Endothelial cell of umbilical vein (primary cell): Measurements from ENCODE around the gene DGKH. TPM values are rescaled to one million over a fixed set of nuclear protein-coding genes. Genes with fewer than 3 reads are reported as not detected.

Experiments used
- BruUV-seq: library from RNA; stranded (reverse); fragments of 400-500 nt; replicated peaks from 2 replicates; lab custom pipeline; 2021; lab: Mats Ljungman, UMichigan
- CTCF ChIA-PET: fragments of 300-600, 350-600 bp; sonication (Branson Sonifier 250); formaldehyde crosslinking; loops from one replicate; lab custom pipeline; 2021; ENCODE audit warnings: antibody characterized with exemption, inconsistent platforms; lab: Charles Lee
- POLR2A ChIA-PET: fragments of 300-600, 350-600 bp; sonication (Branson Sonifier 250); formaldehyde crosslinking; loops from one replicate; lab custom pipeline; 2021; ENCODE audit warnings: antibody characterized with exemption, inconsistent platforms; lab: Charles Lee
- DNase-seq: peaks from one replicate; pipeline ENCODE4 v3.0.0-alpha.2; 2011; ENCODE audit warnings: low read depth, low spot score
- FAIRE-seq: peaks from 2 replicates; lab custom pipeline; 2011; peaks lifted over from hg19 to GRCh38; lab: Jason Lieb, UNC
- H2AFZ ChIP-seq: 2 replicates; pipeline ENCODE4 v1.6.0; 2012; ENCODE audit warnings: low read depth, low read length, control low read depth, inconsistent platforms
- H3K27ac ChIP-seq: 2 replicates; pipeline ENCODE4 v1.5.1; 2011; ENCODE audit warnings: low read depth, mild to moderate bottlenecking, control low read depth, low read length, moderate library complexity; ENCODE audit not compliant: insufficient read depth
- H3K27me3 ChIP-seq, 2 experiments: 2 replicates each; pipeline versions ENCODE4 v1.6.0 to v1.6.1; 2011; ENCODE audit warnings: low read length in 2 of 2, mixed read lengths in 1 of 2; ENCODE audit not compliant: control insufficient read depth in 2 of 2, insufficient read depth in 2 of 2
- H3K36me3 ChIP-seq, 2 experiments: 2 replicates in 1 of 2; 3 replicates in 1 of 2; pipeline ENCODE4 v1.5.1; 2011; ENCODE audit warnings: low read length in 2 of 2, mild to moderate bottlenecking in 1 of 2, moderate library complexity in 1 of 2; ENCODE audit not compliant: control insufficient read depth in 2 of 2, insufficient read depth in 2 of 2; ENCODE audit errors: extremely low read depth in 1 of 2
- H3K4me1 ChIP-seq: 3 replicates; pipeline ENCODE4 v1.5.1; 2011; ENCODE audit warnings: mild to moderate bottlenecking, low read length; ENCODE audit not compliant: control insufficient read depth, insufficient read depth; ENCODE audit errors: extremely low read depth
- H3K4me2 ChIP-seq: 2 replicates; pipeline ENCODE4 v1.6.1; 2011; ENCODE audit warnings: low read length, control low read depth, mixed read lengths; ENCODE audit not compliant: insufficient read depth
- H3K4me3 ChIP-seq, 3 experiments: fragments of 200-600 bp in 1 of 3; sonication (generic), shearing (Covaris generic) in 1 of 3; replicated peaks in 1 of 3; 2 replicates each; pipeline ENCODE4 v1.5.1; 2011 to 2016; ENCODE audit warnings: control low read depth in 3 of 3, low read length in 3 of 3, mild to moderate bottlenecking in 2 of 3, inconsistent platforms in 1 of 3, low read depth in 1 of 3, moderate library complexity in 1 of 3; ENCODE audit not compliant: insufficient read depth in 1 of 3
- H3K79me2 ChIP-seq: 2 replicates; pipeline ENCODE4 v1.6.0; 2012; ENCODE audit warnings: low read length, inconsistent platforms; ENCODE audit not compliant: control insufficient read depth, insufficient read depth
- H3K9ac ChIP-seq: replicated peaks from 2 replicates; pipeline ENCODE3; 2011; ENCODE audit warnings: low read length, control low read depth; ENCODE audit not compliant: insufficient read depth; ENCODE audit errors: extremely low read depth
- H3K9me1 ChIP-seq: replicated peaks from 3 replicates; pipeline ENCODE4 v1.6.0; 2011; ENCODE audit warnings: mild to moderate bottlenecking, low read length; ENCODE audit not compliant: control insufficient read depth, insufficient read depth; ENCODE audit errors: extremely low read depth
- H3K9me3 ChIP-seq: replicated peaks from 2 replicates; pipeline ENCODE4 v1.5.1; 2012; ENCODE audit warnings: low read length, inconsistent platforms; ENCODE audit not compliant: control insufficient read depth, insufficient read depth
- H4K20me1 ChIP-seq: replicated peaks from 2 replicates; pipeline ENCODE3; 2011; ENCODE audit warnings: mild to moderate bottlenecking, low read length; ENCODE audit not compliant: control insufficient read depth, insufficient read depth; ENCODE audit errors: extremely low read depth
- EZH2 ChIP-seq: IDR thresholded peaks from 2 replicates; pipeline ENCODE4 v1.6.1; 2012; ENCODE audit warnings: borderline replicate concordance, low read depth, mild to moderate bottlenecking, moderate library complexity, low read length, inconsistent platforms; ENCODE audit not compliant: severe bottlenecking
- FOS ChIP-seq: IDR thresholded peaks from 2 replicates; pipeline ENCODE4 v1.6.1; 2011; ENCODE audit warnings: mild to moderate bottlenecking, low read length, moderate library complexity, borderline replicate concordance; ENCODE audit not compliant: insufficient read depth
- GATA2 ChIP-seq: IDR thresholded peaks from 2 replicates; pipeline ENCODE4 v1.7.0; 2011; ENCODE audit warnings: low read depth, mild to moderate bottlenecking, moderate library complexity, mixed read lengths, low read length; ENCODE audit not compliant: insufficient read length, insufficient read depth
- JUN ChIP-seq: IDR thresholded peaks from 2 replicates; pipeline ENCODE4 v1.6.1; 2011; ENCODE audit warnings: borderline replicate concordance, low read depth; ENCODE audit not compliant: insufficient read length, insufficient read depth
- MYC ChIP-seq: IDR thresholded peaks from one replicate; pipeline ENCODE4 v1.6.1; 2011; ENCODE audit warnings: mild to moderate bottlenecking, low read depth, low read length
- POLR2A ChIP-seq: IDR thresholded peaks from 2 replicates; pipeline ENCODE4 v1.6.1; 2012; ENCODE audit warnings: low read depth, mild to moderate bottlenecking, control low read depth, low read length
- POLR2AphosphoS5 ChIP-seq: IDR thresholded peaks from 2 replicates; pipeline ENCODE4 v1.6.1; 2012; ENCODE audit warnings: low read depth, mild to moderate bottlenecking, control low read depth, low read length, moderate library complexity; ENCODE audit not compliant: insufficient read depth
- dilution Hi-C: fragments of 300-500 bp; cut with MboI; formaldehyde crosslinking; loops from one replicate; pipeline ENCODE4 v1.15.0; 2019; ENCODE audit warnings: low sequenced_read_pairs; ENCODE audit not compliant: extremely low pct_ligation_motif_present
- intact Hi-C: fragments of 100-400 bp; cut with micrococcal nuclease; formaldehyde crosslinking; loops from one replicate; pipeline ENCODE4 v1.10.0; 2022
- polyA plus RNA-seq, 4 experiments: library from polyadenylated mRNA; depleted of rRNA in 3 of 4; stranded (reverse) in 3 of 4; unstranded in 1 of 4; fragments of >200 nt; gene quantifications; 2 replicates each; pipeline versions ENCODE4 v1.2.1 to v1.2.3, GENCODE V29; 2011 to 2012; ENCODE audit warnings: missing spikeins in 1 of 4
- total RNA-seq: library from RNA; stranded (reverse); gene quantifications from 2 replicates; pipeline ENCODE4 v1.2.3, GENCODE V29; 2021
- TF ChIP-seq, protein P1 (sequence below), 2 donors: IDR thresholded peaks; 1 replicate in 1 of 2; 2 replicates in 1 of 2; pipeline ENCODE4 v1.5.1; 2011; ENCODE audit warnings: low read length in 2 of 2, mild to moderate bottlenecking in 2 of 2, moderate library complexity in 2 of 2, control low read depth in 1 of 2, inconsistent platforms in 1 of 2, low read depth in 1 of 2; ENCODE audit not compliant: insufficient read depth in 1 of 2; ENCODE audit errors: extremely low read depth in 1 of 2
- TF ChIP-seq, protein P2 (sequence below): IDR thresholded peaks from 2 replicates; pipeline ENCODE4 v1.6.1; 2011; ENCODE audit not compliant: insufficient read depth, insufficient read length

Gene DGKH
- total and polyA plus RNA-seq, 2 donors (not counting 3 experiments of a cell fraction or from before 2014, with no cell fraction given) = 4.1 to 30.1 TPM

DNA sequence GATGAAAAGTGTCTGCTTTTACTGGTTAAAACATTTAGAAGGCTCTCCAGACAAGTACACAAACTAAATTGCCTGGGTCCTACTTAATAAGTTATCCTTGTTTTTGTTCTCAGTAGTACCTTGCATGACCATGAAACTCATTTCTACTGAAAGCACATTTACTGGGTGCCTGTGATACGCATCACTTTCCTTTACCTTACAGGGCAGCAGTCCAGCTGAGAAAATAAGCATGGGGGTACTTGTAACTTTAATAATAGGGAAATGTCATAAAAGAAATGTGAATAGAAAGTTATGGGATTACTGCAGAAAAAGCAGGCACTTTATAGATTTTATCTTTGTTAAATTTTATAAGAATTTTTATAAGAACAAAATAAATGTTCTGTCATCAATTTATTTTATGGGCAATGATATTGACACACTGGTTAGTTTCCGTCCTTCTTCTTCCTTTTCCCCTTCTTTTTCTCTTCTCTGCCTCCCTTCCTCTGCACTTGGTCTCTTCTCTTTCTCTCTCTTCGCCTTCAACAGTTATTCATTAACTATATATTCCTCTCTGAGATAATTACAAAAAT is 116.2 kb downstream of the DGKH start:
- Histone ChIP-seq H3K4me2 (no peak overlapping the region), H3K4me1 (peaks cover 3% of the 10 kb centered on the region), H3K9me3 (no peaks in the 10 kb centered on the region), H3K79me2 (no peaks in the 10 kb centered on the region), H3K4me3 (no peak overlapping the region), H3K9me1 (no peaks in the 10 kb centered on the region), H2AFZ (no peak overlapping the region), H3K36me3 (peaks cover 4 to 6% of the 10 kb centered on the region in 2 experiments), H3K27ac (no peak overlapping the region), H3K27me3 (no peaks in the 10 kb centered on the region), H3K9ac (no peak overlapping the region), H4K20me1 (no peaks in the 10 kb centered on the region)
- no peak for DNase-seq
- no peak for FAIRE-seq
- TF ChIP-seq POLR2AphosphoS5 = no peak
- TF ChIP-seq EZH2 = no peak
- TF ChIP-seq JUN = no peak
- no peak for TF ChIP-seq MYC
- TF ChIP-seq, protein P1, sequence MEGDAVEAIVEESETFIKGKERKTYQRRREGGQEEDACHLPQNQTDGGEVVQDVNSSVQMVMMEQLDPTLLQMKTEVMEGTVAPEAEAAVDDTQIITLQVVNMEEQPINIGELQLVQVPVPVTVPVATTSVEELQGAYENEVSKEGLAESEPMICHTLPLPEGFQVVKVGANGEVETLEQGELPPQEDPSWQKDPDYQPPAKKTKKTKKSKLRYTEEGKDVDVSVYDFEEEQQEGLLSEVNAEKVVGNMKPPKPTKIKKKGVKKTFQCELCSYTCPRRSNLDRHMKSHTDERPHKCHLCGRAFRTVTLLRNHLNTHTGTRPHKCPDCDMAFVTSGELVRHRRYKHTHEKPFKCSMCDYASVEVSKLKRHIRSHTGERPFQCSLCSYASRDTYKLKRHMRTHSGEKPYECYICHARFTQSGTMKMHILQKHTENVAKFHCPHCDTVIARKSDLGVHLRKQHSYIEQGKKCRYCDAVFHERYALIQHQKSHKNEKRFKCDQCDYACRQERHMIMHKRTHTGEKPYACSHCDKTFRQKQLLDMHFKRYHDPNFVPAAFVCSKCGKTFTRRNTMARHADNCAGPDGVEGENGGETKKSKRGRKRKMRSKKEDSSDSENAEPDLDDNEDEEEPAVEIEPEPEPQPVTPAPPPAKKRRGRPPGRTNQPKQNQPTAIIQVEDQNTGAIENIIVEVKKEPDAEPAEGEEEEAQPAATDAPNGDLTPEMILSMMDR (IDR thresholded peaks at IDR 0.05; ENCODE audit: extremely low read depth in 1 of 2, insufficient read depth in 1 of 2, low read depth in 1 of 2, low read length in 2 of 2) = no peak
- TF ChIP-seq FOS = no peak
- TF ChIP-seq, protein P2, sequence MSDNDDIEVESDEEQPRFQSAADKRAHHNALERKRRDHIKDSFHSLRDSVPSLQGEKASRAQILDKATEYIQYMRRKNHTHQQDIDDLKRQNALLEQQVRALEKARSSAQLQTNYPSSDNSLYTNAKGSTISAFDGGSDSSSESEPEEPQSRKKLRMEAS = no peak
- TF ChIP-seq GATA2 = no peak
- no peak for TF ChIP-seq POLR2A
- CTCF ChIA-PET = no interaction called here
- BruUV-seq = no TSS peak
- intact Hi-C loops = no loop called here
- dilution Hi-C loops = no loop called here
- POLR2A ChIA-PET = no interaction called here
